Fibroblast of villous mesenchyme (primary cell): ENCODE measurements around the gene KIAA0040. TPM values are rescaled to one million over a fixed set of nuclear protein-coding genes. Genes with fewer than 3 reads are reported as not detected.
A peak's percentile ranks its signal among the peaks of the same experiment; 100 is the strongest.

Source experiments
- DNase-seq: peaks from one replicate; pipeline ENCODE4 v3.0.0-alpha.2; 2010; ENCODE audit warnings: low read depth
- H3K4me3 ChIP-seq: 2 replicates; pipeline ENCODE4 v1.5.1; 2011; ENCODE audit warnings: low read depth, mild to moderate bottlenecking, low read length
- CTCF ChIP-seq: IDR thresholded peaks from 2 replicates; pipeline ENCODE4 v1.5.1; 2012; ENCODE audit warnings: low read depth, mild to moderate bottlenecking, low read length; ENCODE audit not compliant: insufficient read depth
- total RNA-seq: library from RNA; depleted of rRNA; stranded (reverse); fragments of >200 nt; gene quantifications from 2 replicates; pipeline ENCODE4 v1.2.3, GENCODE V29; 2012

The KIAA0040 gene
- total RNA-seq: under 0.01 and 0.64 TPM in 2 replicates

DNA sequence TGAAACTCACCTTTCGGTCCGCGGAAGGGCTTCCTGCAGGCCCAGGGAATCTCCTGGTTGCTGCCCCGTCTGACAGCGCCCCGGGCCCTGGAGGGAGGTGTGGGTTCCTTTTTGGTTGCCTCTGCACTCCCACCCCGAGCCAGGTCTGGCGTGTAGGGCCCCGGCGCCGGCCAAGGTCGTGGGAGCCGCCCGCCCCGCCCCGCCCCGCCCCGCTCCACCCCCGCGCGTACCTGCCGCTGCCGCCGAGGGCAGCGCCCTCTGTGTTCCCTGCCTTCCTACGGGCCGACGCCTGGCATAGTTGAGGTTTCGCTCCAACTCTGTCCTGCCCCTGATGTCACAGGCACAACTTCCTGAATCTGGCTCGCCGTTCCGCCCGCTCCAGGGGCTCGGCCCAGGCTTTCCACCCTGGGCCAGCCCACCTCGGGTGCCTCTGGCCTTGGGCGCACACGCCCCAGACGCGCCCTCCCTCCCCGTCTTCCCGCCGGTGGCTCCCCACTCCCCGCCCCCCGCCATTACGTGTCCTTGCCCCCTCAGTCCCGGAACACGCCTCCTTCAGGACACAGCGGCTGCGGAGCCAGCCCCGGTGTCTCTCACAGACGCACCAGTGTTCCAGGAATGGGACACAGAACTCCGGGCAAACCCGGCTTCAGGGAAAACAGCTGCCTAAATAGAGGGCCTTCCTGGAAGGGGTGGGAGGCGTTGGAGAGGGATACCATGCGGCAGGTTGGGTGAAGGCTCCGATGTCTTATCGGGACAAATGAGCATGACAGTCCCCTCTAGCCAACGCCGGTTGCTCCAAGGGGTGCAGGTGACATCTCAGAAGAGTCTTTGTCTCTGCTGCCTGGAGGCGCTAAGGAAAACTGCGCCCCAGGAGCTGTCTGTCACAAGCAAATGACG lies at the start of gene KIAA0040:
Gene KIAA0040 (minus strand): TSS at position 147 of the 897 bp plus-strand sequence. CDS start 31,763 bp downstream, outside the sequence.
- peak; percentile 22 for DNase-seq
- peak within 1 kb of the TSS; percentile 62 for H3K4me3 ChIP-seq
- no peak for TF ChIP-seq CTCF

DNA sequence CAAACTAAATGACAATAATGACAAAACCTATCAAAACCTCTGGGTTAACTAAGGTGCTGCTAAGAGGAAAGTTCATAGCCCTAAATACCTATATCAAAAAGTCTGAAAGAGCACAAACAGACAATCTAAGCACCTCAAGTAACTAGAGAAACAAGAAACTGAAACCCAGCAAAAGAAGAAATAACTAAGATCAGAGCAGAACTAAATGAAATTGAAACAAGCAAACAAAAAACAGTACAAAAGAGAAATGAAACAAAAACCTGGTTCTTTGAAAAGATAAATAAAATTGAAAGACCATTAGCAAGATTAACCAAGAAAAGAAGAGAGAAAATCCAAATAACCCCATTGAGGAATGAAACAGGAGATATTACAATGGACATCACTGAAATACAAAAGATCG lies 44.8 kb upstream of the KIAA0040 start:
- TF ChIP-seq CTCF: no peak
- H3K4me3 ChIP-seq: no peak overlapping the region
- DNase-seq: no peak

DNA sequence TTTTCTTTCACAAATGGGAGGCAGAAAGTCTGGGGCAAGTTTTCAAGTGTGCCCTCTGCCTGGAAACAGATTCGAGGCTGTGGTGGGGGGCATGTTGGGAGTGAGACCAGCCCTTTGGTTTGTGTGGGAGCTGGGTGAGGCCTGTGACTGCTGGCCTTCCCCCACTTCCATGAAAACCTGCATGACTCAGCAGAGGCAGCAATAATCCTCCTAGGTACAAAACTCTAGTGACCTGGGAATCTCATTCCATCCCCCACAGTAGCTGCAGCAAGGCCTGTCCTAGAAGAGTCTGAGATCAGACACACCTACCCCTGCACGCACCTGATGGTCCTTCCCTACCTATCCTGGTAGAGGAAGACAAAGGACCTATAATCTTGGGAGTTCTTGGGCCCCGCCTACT lies 42.1 kb upstream of the KIAA0040 start:
- no peak overlapping the region for H3K4me3 ChIP-seq
- no peak for DNase-seq
- TF ChIP-seq CTCF: no peak

DNA sequence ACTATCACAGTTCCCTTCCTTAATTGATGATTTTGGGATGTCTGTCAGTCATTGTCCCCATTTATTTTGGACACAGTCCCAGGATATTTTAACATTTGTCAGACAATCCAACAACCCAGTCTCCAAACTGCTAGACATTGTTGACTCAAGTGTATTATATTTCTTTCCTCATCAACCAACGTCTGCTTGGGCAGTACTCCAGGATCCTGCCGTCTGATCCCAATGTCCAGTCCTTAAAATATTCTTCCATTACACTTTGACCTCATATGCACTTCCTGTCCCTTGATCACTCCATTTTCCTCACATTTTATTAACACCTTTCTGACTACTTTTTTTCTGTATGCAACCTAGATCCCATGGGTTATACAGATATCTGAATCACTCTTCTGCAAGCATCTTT lies 39.8 kb upstream of the KIAA0040 start:
- no peak for TF ChIP-seq CTCF
- DNase-seq: no peak
- no peak overlapping the region for H3K4me3 ChIP-seq

GRCh38 chr1:175225805-175226129 lies 33.2 kb upstream of the KIAA0040 start:
- TF ChIP-seq CTCF: no peak
- no peak for DNase-seq
- H3K4me3 ChIP-seq: no peak overlapping the region

DNA sequence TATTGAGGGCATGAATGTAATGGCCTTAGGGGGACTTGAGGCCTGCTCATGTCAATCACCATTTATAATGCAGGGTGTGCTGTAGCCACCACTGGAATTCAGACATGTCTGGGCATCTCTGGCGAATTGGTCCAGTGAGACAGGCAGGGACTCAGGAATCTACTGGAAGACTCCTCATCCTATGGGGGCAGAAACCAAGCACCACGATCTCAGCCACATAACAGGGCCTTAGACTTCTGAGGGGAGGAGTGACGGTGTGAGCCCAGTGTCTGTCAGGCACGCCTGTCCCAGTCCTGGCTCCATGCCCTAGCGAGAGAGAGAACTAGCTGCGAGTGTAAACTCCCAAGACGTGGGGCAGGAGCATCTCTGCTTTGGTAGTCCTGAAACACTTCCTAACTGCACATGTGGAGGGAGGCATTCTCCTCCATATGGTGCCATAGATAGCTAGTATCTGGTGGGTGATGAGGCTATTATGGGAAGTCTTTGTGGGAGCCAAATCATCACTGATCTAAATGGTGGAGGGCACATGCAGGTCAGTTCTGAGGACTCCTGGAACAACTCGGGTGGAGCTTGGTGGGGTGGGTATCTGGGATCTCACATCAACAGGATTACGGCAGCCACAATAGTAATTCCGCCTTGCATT lies 29.8 kb upstream of the KIAA0040 start:
- TF ChIP-seq CTCF: no peak
- no peak for DNase-seq
- H3K4me3 ChIP-seq: no peak overlapping the region
